Measurements from ENCODE around the gene NFKBIE. TPM values are rescaled to one million over a fixed set of nuclear protein-coding genes. Genes with fewer than 3 reads are reported as not detected.
A peak's percentile ranks its signal among the peaks of the same experiment; 100 is the strongest.

Gene NFKBIE
- total and polyA plus RNA-seq, 2 of the 13 experiments (the other 11 are each of a cell fraction or from before 2014, with no cell fraction given) = 6.7 to 14.5 TPM

DNA sequence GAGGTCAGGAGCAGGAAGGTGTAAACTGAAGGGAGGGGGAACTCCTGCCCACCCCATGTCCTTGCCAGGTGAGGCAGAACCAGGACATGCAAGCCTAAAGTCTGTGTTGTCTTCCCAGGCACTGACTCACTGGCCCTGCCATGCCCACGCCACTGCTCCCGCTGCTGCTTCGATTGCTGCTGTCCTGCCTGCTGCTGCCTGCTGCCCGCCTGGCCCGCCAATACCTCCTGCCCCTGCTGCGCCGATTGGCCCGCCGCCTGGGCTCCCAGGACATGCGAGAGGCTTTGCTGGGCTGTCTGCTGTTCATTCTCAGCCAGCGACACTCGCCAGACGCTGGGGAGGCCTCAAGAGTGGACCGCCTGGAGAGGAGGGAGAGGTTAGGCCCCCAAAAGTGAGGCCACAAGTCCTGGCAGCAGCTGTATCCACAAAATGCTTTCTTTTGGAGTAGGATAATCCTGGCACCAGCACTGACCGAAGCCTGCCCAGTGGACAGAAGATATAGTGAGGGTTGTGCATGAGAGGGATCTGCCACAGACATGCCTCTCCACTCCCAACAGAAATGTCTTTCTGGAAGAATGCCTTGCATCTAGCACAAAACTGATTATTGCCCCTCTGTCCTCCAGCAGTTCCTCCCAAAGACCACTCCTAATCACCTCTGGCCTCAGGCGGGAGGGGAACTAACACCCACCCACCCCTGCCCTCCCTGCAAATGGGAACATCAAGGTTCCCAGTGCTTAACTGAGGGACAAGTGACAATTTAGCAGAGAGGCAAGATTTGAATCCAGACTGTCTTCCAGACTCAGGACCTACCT, 47.8 kb downstream of the NFKBIE start (continued):
- TF ChIP-seq, protein P1, sequence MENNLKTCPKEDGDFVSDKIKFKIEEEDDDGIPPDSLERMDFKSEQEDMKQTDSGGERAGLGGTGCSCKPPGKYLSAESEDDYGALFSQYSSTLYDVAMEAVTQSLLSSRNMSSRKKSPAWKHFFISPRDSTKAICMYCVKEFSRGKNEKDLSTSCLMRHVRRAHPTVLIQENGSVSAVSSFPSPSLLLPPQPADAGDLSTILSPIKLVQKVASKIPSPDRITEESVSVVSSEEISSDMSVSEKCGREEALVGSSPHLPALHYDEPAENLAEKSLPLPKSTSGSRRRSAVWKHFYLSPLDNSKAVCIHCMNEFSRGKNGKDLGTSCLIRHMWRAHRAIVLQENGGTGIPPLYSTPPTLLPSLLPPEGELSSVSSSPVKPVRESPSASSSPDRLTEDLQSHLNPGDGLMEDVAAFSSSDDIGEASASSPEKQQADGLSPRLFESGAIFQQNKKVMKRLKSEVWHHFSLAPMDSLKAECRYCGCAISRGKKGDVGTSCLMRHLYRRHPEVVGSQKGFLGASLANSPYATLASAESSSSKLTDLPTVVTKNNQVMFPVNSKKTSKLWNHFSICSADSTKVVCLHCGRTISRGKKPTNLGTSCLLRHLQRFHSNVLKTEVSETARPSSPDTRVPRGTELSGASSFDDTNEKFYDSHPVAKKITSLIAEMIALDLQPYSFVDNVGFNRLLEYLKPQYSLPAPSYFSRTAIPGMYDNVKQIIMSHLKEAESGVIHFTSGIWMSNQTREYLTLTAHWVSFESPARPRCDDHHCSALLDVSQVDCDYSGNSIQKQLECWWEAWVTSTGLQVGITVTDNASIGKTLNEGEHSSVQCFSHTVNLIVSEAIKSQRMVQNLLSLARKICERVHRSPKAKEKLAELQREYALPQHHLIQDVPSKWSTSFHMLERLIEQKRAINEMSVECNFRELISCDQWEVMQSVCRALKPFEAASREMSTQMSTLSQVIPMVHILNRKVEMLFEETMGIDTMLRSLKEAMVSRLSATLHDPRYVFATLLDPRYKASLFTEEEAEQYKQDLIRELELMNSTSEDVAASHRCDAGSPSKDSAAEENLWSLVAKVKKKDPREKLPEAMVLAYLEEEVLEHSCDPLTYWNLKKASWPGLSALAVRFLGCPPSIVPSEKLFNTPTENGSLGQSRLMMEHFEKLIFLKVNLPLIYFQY (CRISPR knock-in tag; IDR thresholded peaks at IDR 0.05; ENCODE audit: borderline replicate concordance) = no peak
- TF ChIP-seq, protein P2, sequence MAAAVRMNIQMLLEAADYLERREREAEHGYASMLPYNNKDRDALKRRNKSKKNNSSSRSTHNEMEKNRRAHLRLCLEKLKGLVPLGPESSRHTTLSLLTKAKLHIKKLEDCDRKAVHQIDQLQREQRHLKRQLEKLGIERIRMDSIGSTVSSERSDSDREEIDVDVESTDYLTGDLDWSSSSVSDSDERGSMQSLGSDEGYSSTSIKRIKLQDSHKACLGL (CRISPR knock-in tag; IDR thresholded peaks at IDR 0.05) = peak; percentile 85
- TF ChIP-seq ZNF550 (CRISPR knock-in tag; IDR thresholded peaks at IDR 0.05; ENCODE audit: borderline replicate concordance) (no peak), ZNF674 (CRISPR knock-in tag; IDR thresholded peaks at IDR 0.05; ENCODE audit: low read depth) (no peak), KLF13 (CRISPR knock-in tag; IDR thresholded peaks at IDR 0.05) (no peak), ATRX (CRISPR knock-in tag; IDR thresholded peaks at IDR 0.05; ENCODE audit: borderline replicate concordance) (no peak), DMAP1 (CRISPR knock-in tag; IDR thresholded peaks at IDR 0.05) (no peak), STAT5B (CRISPR knock-in tag; IDR thresholded peaks at IDR 0.05) (no peak)
- TF ChIP-seq, protein P3, sequence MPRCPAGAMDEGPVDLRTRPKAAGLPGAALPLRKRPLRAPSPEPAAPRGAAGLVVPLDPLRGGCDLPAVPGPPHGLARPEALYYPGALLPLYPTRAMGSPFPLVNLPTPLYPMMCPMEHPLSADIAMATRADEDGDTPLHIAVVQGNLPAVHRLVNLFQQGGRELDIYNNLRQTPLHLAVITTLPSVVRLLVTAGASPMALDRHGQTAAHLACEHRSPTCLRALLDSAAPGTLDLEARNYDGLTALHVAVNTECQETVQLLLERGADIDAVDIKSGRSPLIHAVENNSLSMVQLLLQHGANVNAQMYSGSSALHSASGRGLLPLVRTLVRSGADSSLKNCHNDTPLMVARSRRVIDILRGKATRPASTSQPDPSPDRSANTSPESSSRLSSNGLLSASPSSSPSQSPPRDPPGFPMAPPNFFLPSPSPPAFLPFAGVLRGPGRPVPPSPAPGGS (CRISPR knock-in tag; IDR thresholded peaks at IDR 0.05) = 0 out of 2 replicates have a peak, but pooled peaks have one; percentile 47
- TF ChIP-seq, protein P4, sequence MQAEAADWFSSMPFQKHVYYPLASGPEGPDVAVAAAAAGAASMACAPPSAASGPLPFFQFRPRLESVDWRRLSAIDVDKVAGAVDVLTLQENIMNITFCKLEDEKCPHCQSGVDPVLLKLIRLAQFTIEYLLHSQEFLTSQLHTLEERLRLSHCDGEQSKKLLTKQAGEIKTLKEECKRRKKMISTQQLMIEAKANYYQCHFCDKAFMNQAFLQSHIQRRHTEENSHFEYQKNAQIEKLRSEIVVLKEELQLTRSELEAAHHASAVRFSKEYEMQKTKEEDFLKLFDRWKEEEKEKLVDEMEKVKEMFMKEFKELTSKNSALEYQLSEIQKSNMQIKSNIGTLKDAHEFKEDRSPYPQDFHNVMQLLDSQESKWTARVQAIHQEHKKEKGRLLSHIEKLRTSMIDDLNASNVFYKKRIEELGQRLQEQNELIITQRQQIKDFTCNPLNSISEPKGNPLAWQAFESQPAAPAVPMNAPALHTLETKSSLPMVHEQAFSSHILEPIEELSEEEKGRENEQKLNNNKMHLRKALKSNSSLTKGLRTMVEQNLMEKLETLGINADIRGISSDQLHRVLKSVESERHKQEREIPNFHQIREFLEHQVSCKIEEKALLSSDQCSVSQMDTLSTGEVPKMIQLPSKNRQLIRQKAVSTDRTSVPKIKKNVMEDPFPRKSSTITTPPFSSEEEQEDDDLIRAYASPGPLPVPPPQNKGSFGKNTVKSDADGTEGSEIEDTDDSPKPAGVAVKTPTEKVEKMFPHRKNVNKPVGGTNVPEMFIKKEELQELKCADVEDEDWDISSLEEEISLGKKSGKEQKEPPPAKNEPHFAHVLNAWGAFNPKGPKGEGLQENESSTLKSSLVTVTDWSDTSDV (CRISPR knock-in tag; IDR thresholded peaks at IDR 0.05) = peak; percentile 90; the same call in 1 of the 2 replicates
- TF ChIP-seq, protein P5, sequence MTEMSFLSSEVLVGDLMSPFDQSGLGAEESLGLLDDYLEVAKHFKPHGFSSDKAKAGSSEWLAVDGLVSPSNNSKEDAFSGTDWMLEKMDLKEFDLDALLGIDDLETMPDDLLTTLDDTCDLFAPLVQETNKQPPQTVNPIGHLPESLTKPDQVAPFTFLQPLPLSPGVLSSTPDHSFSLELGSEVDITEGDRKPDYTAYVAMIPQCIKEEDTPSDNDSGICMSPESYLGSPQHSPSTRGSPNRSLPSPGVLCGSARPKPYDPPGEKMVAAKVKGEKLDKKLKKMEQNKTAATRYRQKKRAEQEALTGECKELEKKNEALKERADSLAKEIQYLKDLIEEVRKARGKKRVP (CRISPR knock-in tag; IDR thresholded peaks at IDR 0.05) = no peak
- TF ChIP-seq, protein P6, sequence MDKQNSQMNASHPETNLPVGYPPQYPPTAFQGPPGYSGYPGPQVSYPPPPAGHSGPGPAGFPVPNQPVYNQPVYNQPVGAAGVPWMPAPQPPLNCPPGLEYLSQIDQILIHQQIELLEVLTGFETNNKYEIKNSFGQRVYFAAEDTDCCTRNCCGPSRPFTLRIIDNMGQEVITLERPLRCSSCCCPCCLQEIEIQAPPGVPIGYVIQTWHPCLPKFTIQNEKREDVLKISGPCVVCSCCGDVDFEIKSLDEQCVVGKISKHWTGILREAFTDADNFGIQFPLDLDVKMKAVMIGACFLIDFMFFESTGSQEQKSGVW (CRISPR knock-in tag; IDR thresholded peaks at IDR 0.05; ENCODE audit: borderline replicate concordance) = no peak
- TF ChIP-seq, protein P7, sequence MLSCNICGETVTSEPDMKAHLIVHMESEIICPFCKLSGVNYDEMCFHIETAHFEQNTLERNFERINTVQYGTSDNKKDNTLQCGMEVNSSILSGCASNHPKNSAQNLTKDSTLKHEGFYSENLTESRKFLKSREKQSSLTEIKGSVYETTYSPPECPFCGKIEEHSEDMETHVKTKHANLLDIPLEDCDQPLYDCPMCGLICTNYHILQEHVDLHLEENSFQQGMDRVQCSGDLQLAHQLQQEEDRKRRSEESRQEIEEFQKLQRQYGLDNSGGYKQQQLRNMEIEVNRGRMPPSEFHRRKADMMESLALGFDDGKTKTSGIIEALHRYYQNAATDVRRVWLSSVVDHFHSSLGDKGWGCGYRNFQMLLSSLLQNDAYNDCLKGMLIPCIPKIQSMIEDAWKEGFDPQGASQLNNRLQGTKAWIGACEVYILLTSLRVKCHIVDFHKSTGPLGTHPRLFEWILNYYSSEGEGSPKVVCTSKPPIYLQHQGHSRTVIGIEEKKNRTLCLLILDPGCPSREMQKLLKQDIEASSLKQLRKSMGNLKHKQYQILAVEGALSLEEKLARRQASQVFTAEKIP (CRISPR knock-in tag; IDR thresholded peaks at IDR 0.05; ENCODE audit: borderline replicate concordance) = no peak

All from HepG2 (cell line).